Measurements from ENCODE around the gene IKZF3.

Gene IKZF3

DNA sequence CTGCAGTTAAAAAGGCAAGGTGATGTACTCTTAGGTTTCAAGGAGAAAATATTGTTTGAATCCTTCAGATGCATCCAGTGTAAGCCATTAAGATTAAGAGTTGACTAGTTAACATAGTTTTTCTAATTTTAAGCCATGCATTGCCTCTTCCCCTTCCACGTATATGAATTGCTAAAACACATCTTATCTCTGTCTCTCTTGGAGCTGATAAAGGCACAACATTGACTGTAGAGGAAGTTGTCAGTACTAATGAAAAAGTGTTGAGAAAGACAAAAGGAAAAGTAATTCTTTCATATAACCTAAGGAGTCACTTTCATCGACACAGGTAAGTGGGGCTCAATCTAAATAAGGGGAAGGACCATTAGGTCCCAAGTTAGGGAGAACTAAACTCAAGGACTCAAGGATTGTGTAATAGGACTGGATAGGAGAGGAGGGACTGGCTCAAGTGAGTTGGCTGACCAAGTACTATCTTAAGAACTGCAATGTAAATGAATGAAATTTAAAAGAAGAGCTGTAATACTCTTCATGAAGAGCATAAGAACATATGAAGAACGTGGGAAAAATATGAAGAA lies 70.7 kb downstream of the IKZF3 start:
- no peak for TF ChIP-seq ZNF221 (tag by site-specific recombination; IDR thresholded peaks at IDR 0.05; ENCODE audit: borderline replicate concordance)
- TF ChIP-seq, protein P1, sequence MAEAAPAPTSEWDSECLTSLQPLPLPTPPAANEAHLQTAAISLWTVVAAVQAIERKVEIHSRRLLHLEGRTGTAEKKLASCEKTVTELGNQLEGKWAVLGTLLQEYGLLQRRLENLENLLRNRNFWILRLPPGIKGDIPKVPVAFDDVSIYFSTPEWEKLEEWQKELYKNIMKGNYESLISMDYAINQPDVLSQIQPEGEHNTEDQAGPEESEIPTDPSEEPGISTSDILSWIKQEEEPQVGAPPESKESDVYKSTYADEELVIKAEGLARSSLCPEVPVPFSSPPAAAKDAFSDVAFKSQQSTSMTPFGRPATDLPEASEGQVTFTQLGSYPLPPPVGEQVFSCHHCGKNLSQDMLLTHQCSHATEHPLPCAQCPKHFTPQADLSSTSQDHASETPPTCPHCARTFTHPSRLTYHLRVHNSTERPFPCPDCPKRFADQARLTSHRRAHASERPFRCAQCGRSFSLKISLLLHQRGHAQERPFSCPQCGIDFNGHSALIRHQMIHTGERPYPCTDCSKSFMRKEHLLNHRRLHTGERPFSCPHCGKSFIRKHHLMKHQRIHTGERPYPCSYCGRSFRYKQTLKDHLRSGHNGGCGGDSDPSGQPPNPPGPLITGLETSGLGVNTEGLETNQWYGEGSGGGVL (tag by site-specific recombination; IDR thresholded peaks at IDR 0.05) = no peak
- TF ChIP-seq ZNF610 (tag by site-specific recombination; IDR thresholded peaks at IDR 0.05; ENCODE audit: borderline replicate concordance) = no peak
- TF ChIP-seq, protein P2, sequence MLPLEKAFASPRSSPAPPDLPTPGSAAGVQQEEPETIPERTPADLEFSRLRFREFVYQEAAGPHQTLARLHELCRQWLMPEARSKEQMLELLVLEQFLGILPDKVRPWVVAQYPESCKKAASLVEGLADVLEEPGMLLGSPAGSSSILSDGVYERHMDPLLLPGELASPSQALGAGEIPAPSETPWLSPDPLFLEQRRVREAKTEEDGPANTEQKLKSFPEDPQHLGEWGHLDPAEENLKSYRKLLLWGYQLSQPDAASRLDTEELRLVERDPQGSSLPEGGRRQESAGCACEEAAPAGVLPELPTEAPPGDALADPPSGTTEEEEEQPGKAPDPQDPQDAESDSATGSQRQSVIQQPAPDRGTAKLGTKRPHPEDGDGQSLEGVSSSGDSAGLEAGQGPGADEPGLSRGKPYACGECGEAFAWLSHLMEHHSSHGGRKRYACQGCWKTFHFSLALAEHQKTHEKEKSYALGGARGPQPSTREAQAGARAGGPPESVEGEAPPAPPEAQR (tag by site-specific recombination; IDR thresholded peaks at IDR 0.05) = no peak
- no peak for TF ChIP-seq ZNF302 (tag by site-specific recombination; IDR thresholded peaks at IDR 0.05; ENCODE audit: low read depth)
- TF ChIP-seq ZNF404 (tag by site-specific recombination; IDR thresholded peaks at IDR 0.05) = no peak
- TF ChIP-seq, protein P3, sequence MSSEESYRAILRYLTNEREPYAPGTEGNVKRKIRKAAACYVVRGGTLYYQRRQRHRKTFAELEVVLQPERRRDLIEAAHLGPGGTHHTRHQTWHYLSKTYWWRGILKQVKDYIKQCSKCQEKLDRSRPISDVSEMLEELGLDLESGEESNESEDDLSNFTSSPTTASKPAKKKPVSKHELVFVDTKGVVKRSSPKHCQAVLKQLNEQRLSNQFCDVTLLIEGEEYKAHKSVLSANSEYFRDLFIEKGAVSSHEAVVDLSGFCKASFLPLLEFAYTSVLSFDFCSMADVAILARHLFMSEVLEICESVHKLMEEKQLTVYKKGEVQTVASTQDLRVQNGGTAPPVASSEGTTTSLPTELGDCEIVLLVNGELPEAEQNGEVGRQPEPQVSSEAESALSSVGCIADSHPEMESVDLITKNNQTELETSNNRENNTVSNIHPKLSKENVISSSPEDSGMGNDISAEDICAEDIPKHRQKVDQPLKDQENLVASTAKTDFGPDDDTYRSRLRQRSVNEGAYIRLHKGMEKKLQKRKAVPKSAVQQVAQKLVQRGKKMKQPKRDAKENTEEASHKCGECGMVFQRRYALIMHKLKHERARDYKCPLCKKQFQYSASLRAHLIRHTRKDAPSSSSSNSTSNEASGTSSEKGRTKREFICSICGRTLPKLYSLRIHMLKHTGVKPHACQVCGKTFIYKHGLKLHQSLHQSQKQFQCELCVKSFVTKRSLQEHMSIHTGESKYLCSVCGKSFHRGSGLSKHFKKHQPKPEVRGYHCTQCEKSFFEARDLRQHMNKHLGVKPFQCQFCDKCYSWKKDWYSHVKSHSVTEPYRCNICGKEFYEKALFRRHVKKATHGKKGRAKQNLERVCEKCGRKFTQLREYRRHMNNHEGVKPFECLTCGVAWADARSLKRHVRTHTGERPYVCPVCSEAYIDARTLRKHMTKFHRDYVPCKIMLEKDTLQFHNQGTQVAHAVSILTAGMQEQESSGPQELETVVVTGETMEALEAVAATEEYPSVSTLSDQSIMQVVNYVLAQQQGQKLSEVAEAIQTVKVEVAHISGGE (tag by site-specific recombination; conservative IDR thresholded peaks at IDR 0.05; ENCODE audit: low read depth) = no peak
- no peak for TF ChIP-seq ZNF621 (tag by site-specific recombination; IDR thresholded peaks at IDR 0.05)
- TF ChIP-seq, protein P4, sequence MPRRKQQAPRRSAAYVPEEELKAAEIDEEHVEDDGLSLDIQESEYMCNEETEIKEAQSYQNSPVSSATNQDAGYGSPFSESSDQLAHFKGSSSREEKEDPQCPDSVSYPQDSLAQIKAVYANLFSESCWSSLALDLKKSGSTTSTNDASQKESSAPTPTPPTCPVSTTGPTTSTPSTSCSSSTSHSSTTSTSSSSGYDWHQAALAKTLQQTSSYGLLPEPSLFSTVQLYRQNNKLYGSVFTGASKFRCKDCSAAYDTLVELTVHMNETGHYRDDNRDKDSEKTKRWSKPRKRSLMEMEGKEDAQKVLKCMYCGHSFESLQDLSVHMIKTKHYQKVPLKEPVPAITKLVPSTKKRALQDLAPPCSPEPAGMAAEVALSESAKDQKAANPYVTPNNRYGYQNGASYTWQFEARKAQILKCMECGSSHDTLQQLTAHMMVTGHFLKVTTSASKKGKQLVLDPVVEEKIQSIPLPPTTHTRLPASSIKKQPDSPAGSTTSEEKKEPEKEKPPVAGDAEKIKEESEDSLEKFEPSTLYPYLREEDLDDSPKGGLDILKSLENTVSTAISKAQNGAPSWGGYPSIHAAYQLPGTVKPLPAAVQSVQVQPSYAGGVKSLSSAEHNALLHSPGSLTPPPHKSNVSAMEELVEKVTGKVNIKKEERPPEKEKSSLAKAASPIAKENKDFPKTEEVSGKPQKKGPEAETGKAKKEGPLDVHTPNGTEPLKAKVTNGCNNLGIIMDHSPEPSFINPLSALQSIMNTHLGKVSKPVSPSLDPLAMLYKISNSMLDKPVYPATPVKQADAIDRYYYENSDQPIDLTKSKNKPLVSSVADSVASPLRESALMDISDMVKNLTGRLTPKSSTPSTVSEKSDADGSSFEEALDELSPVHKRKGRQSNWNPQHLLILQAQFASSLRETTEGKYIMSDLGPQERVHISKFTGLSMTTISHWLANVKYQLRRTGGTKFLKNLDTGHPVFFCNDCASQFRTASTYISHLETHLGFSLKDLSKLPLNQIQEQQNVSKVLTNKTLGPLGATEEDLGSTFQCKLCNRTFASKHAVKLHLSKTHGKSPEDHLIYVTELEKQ (tag by site-specific recombination; IDR thresholded peaks at IDR 0.05; ENCODE audit: borderline replicate concordance) = no peak
- TF ChIP-seq MEIS1 (CRISPR knock-in tag; IDR thresholded peaks at IDR 0.05; ENCODE audit: borderline replicate concordance) = no peak
- TF ChIP-seq ZNF112 (tag by site-specific recombination; IDR thresholded peaks at IDR 0.05) = no peak
- TF ChIP-seq, protein P5, sequence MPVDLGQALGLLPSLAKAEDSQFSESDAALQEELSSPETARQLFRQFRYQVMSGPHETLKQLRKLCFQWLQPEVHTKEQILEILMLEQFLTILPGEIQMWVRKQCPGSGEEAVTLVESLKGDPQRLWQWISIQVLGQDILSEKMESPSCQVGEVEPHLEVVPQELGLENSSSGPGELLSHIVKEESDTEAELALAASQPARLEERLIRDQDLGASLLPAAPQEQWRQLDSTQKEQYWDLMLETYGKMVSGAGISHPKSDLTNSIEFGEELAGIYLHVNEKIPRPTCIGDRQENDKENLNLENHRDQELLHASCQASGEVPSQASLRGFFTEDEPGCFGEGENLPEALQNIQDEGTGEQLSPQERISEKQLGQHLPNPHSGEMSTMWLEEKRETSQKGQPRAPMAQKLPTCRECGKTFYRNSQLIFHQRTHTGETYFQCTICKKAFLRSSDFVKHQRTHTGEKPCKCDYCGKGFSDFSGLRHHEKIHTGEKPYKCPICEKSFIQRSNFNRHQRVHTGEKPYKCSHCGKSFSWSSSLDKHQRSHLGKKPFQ (tag by site-specific recombination; IDR thresholded peaks at IDR 0.05) = no peak
- no peak for TF ChIP-seq YY2 (tag by site-specific recombination; IDR thresholded peaks at IDR 0.05)
- TF ChIP-seq ZNF174 (tag by site-specific recombination; IDR thresholded peaks at IDR 0.05) = no peak
- TF ChIP-seq ZNF24 (tag by site-specific recombination; IDR thresholded peaks at IDR 0.05) = no peak
- TF ChIP-seq ZNF664 (tag by site-specific recombination; IDR thresholded peaks at IDR 0.05) = no peak
- no peak for TF ChIP-seq EGR2 (tag by site-specific recombination; IDR thresholded peaks at IDR 0.05; ENCODE audit: low read depth)
- TF ChIP-seq ZNF292 (tag by site-specific recombination; IDR thresholded peaks at IDR 0.05; ENCODE audit: borderline replicate concordance, low read depth) = no peak
- no peak for TF ChIP-seq ZNF544 (tag by site-specific recombination; IDR thresholded peaks at IDR 0.05)
- TF ChIP-seq SP7 (tag by site-specific recombination; IDR thresholded peaks at IDR 0.05) = no peak
- Histone ChIP-seq H3K36me3 (ENCODE audit: control insufficient read depth in 2 of 2, insufficient read depth in 1 of 2, low read length in 2 of 2) (no peaks in the 10 kb centered on the region), H3K9me3 (ENCODE audit: control insufficient read depth, insufficient read depth, low read depth, low read length) (no peaks in the 10 kb centered on the region), H3K4me3 (ENCODE audit: low read depth, low read length) (no peak overlapping the region), H3K4me1 (ENCODE audit: control insufficient read depth, insufficient read depth, low read length) (0 out of 2 replicates have a peak, but pooled peaks cover 4% of the 10 kb centered on the region), H3K27ac (ENCODE audit: extremely low read depth, low read depth, low read length) (no peak overlapping the region)
- CTCF ChIA-PET = interaction anchor here (0.7 to 1.8 kb wide), 2 partner anchors 24 to 172 kb away, joined by 3 to 5 read pairs; no protein-coding TSS in a partner anchor
- POLR2A ChIA-PET = no interaction called here
